HG02763 (cell line): ENCODE data around the gene RPS6KA5.
A peak's percentile ranks its signal among the peaks of the same experiment; 100 is the strongest.
"Not testable (repeated sequence)": the region's sequence is repeated elsewhere in the genome, so short reads cannot be mapped to it uniquely, and the experiment has no call there.

Source experiments
- ATAC-seq: cut with Tn5 transposase; IDR thresholded peaks from one replicate; pipeline ENCODE4 v1.9.1; 2021; ENCODE audit warnings: mild to moderate bottlenecking, moderate library complexity; ENCODE audit not compliant: unreplicated experiment

RPS6KA5 gene

GRCh38 chr14:91067186-91067585, 6.7 kb upstream of the RPS6KA5 start:
- no peak for ATAC-seq

- no peak for ATAC-seq
These were observed 4.8 kb upstream of the RPS6KA5 start for GRCh38 chr14:91065266-91065665.

GRCh38 chr14:91063119-91063518, 2.7 kb upstream of the RPS6KA5 start:
- no peak for ATAC-seq

GRCh38 chr14:91062600-91062999, 2.2 kb upstream of the RPS6KA5 start:
- ATAC-seq, result no peak

- ATAC-seq, result no peak
These were observed 831 bp upstream of the RPS6KA5 start for GRCh38 chr14:91061056-91061887.

GRCh38 chr14:91059576-91060350, 678 bp downstream of the RPS6KA5 start:
- peak; percentile 23 for ATAC-seq

GRCh38 chr14:91058042-91058581, 2.3 kb downstream of the RPS6KA5 start:
- ATAC-seq, result no peak

- no peak for ATAC-seq
These were observed 4.1 kb downstream of the RPS6KA5 start for GRCh38 chr14:91056361-91056760.

- ATAC-seq, result no peak
These were observed 5.4 kb downstream of the RPS6KA5 start for GRCh38 chr14:91055016-91055415.

- ATAC-seq, result no peak
These were observed 11.8 kb downstream of the RPS6KA5 start for GRCh38 chr14:91048676-91049075.

GRCh38 chr14:91048265-91048664, 12.2 kb downstream of the RPS6KA5 start:
- no peak for ATAC-seq

- peak; percentile 45 for ATAC-seq
These were observed 13.2 kb downstream of the RPS6KA5 start for GRCh38 chr14:91047174-91047753.

- ATAC-seq, result no peak
These were observed 13.9 kb downstream of the RPS6KA5 start for GRCh38 chr14:91046488-91047072.

- no peak for ATAC-seq
These were observed 19.0 kb downstream of the RPS6KA5 start for GRCh38 chr14:91041450-91041849.

- ATAC-seq, result no peak
These were observed 19.9 kb downstream of the RPS6KA5 start for GRCh38 chr14:91040545-91040944.

GRCh38 chr14:91038439-91038838, 22.0 kb downstream of the RPS6KA5 start:
- no peak for ATAC-seq

- ATAC-seq, result no peak
These were observed 23.5 kb downstream of the RPS6KA5 start for GRCh38 chr14:91036741-91037469.

GRCh38 chr14:91035855-91036254, 24.6 kb downstream of the RPS6KA5 start:
- peak; percentile 59 for ATAC-seq

GRCh38 chr14:91034379-91034778, 26.1 kb downstream of the RPS6KA5 start:
- not testable (repeated sequence) for ATAC-seq

- ATAC-seq, result no peak
These were observed 28.2 kb downstream of the RPS6KA5 start for GRCh38 chr14:91032248-91032647.
